Retina (tissue), 1 donor: ENCODE data around the gene MRPL40.

Experiments
- DNase-seq: peaks from one replicate; pipeline ENCODE4 v3.0.0-alpha.2; 2016

MRPL40 gene

DNA sequence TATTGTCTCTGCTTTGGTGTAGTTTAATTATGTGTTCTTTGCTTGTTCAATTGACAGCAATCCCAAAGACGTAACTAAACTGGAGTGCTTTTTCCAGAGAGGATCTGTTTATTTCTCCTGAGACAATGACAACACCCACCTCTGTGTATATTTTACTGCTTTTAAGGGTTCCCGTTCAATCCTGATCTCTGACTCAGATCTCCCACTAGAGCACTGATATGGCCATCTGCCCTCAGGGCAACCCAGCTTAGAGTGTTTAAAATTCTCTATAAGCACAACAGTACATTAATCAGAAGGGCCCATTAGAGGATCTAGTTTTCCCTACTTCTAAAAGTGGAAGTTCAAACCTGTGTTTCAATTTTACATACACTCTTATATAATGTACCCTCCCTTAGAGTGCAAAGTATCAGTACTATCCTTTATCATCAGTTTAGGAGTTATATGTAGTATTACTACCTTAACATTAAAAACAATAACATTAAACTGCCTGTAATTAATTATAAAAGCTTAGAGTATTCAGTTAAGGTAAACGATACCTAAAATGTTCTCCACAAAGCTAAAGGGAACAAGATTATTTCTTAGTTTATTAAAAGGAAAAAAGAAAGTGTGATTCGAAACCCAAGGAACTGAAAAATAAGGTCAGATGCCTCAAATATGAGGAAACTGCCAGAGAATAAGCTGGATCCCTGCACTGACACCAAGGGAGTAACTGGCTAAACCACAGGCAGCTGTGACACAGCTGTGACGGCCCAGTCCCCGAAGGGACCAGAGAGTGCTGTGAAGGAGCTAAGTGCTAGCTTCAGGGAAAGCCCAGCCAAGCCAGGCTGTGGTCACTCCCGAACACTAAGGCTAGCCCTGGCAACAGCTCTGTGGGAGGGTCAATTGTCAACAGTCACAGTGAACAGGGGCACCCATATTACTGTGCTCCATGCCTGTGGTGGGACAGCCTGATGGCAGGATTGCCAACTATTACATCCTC, 31.4 kb downstream of the MRPL40 start:
- peak; percentile 20 for DNase-seq

DNA sequence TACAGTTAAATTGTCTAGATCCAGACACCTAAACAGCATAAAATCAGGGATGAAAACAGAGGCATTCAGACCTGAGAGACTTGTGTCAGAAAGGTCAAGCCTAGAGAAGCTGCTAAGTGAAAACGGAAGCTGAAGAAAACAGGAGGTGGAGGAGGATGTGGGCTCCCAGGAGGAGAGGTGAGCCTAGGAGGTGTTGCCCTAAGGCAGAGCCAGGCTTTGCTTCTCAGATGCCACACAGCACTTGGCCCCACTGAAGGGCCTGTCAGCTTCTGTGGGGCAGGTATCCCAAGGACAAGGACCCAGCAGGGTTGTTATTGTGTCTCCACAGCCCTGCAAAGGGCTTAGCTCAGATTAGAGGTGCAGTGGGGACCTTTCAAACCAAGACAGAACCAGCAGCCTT, 32.2 kb downstream of the MRPL40 start:
- DNase-seq: no peak

DNA sequence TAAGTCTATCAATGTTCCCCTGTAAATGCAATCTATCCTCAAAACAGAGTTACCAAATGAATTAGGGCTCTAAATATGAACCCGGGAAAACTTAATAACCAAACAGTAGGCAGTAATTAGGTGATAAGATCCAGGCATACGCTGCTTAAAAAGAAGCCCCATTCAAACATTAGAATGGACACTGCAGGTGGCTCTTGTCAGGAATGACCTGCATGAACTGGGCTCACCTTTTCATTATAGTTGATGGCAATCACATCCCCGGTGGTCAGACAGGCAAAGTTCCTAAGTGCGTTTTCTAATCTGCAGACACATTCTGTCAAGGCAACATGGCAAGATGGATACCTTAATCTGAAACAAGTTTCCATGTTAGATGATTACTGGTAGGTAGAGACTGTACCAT, 32.6 kb downstream of the MRPL40 start:
- DNase-seq: no peak

DNA sequence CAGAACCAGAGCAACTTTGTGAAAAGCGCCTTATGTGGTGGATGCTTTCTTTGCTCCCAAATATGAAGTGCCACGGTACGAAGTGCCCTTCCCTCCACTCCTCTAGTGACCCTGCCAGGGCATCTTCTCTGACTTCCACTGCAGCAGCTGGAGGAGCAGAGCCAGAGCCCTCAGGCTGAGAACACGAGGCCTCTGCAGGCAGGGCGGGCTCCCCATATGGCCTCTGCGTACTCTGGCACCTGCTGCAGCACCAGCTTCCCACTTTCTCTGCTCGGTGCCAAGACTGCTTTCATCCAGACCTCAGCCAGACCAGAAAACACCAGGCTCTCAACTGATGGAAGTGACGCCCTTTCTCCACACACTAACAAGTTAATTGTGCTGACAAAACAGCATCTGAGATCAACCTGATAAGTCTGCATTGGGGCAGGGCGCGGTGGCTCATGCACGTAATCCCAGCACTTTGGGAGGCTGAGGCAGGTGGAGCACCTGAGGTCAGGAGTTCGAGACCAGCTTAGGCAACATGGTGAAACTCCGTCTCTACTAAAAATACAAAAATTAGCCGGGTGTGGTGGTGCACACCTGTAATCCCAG, 33.9 kb downstream of the MRPL40 start:
- no peak for DNase-seq

DNA sequence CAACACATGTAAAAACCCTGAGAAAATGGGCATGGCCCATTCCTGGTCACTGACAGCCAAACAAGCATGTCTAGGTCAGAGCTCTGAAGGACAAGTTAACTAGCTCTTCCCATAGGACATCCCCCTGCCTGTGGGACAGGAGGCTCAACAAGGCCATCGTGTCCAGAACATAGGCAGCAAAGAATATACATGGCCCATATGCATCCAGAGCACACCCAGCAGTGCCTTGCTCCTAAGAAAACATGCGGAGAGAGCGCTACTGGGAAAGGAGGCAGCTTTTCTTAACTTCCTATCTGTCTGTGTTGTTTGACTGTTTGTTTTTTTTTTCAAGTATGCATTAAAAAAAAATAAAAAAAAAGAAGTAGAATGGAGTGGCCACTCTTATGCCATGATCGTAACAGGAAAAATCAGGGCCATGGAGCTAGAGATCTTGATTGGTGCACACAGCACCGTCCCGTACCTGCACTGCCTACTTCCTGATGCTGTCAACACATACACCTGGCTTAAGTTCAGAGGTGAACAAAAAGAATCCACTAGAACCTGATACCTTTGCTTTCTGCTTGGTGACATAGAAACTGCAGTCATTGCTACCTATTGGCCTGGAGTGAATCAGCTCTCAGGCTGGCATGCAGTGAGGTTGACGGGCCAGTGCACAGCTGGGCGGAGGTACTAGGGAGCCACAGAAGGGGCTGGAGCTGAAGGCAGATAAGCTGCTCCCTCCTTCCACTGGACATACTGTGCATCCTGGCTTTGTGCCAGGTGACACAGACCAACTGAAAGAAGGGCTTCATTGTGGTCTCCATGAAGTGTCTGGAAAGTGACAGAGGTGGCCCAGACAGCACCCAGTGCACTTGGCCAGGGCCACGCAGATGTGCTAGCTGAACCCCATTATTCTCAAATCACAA, 34.8 kb downstream of the MRPL40 start:
- DNase-seq: no peak

DNA sequence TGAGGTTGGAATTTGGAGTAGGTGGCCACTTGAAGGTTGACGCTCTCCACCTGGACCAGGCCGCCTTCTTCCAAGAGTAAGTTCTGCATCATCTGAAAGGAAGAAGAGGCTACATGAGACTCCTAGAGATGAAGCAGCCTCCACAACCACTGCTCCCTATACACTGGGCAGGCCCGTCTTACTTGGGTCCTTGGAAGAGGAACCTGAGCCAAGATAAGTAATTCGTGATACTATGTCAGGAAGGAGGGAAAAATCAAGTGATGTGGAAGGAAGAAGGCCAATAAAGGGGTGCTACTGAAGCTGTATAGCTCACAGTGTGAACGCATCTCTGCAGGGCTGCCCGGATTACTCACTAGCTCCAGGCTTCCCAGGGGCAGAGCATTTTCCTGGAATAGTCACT, 35.6 kb downstream of the MRPL40 start:
- DNase-seq: no peak

DNA sequence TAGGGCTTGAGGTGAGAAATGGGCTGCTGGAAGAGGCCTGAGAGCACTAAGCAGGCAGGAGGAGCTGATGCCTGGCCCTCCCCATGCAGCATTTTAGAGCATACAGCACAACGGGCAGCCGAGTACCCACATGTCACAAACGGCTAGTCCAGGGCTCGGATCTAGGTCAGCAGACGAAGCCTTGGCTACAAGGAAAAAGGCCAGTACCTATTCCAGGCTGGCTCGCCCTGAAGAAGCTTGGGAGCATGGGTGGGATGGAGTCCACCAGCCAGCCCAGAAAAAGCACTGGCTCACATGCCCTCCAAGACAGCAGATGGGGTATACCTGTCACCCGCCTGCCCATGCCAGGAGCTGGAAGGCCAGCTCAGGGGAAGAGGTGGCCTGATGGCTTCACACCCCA, 37.1 kb downstream of the MRPL40 start:
- DNase-seq: no peak

DNA sequence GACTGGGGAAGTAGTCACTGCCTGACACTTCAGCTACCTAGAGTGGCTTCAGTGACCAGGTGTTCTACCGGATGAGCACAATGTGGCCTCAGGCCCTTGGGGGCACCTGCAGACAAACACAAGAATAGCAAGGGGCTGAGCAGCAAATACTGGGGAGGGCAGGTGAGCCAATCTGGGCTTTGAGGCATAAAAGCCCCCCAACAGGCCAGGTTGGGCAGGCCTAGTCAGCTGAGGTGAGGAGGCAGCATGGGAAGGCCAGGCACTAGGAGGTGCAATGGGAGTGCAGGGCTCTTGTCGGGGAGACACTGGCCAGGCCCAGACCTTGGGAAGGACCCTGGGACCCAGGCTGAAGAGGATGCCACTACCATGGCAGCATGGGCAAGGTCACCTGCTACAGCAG, 37.7 kb downstream of the MRPL40 start:
- no peak for DNase-seq

DNA sequence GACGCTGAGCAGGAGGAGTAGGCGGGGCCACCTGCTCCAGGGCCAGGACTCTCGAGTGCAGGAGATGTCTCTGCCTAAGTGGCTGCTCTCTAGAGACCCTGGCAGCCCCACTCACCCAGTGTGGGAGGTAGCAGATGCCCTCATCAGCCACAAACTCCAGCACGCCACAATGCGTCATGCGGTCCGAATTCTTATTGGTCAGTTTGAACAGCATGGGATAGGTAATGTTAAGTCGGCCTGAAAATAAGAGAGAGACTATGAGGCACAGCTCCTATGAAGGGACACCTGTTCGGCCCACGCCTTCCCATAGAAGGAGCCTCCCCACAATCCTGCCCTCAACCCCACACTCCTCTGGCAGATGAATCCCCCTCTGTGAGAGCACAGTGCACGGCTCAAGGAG, 39.2 kb downstream of the MRPL40 start:
- no peak for DNase-seq

DNA sequence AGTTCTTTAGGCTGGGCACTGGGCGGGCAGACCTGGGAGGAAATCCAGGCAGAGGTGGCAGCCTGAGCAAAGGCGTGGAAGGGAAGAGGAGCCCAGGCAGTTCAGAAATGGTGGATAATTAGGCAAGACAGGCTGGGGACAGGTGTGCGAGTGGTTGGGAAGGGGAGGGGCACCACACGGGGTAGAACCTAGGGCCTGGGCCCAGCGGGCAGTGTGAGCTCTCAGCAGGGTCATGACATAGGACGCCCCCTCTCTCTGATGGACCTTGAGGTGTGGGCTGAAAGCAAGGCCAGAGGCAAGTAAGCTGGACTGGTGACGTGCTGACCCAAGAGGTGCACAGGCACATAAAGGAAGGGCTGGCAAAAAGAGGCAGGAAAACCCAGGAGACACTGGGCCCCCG, 39.9 kb downstream of the MRPL40 start:
- DNase-seq: no peak

DNA sequence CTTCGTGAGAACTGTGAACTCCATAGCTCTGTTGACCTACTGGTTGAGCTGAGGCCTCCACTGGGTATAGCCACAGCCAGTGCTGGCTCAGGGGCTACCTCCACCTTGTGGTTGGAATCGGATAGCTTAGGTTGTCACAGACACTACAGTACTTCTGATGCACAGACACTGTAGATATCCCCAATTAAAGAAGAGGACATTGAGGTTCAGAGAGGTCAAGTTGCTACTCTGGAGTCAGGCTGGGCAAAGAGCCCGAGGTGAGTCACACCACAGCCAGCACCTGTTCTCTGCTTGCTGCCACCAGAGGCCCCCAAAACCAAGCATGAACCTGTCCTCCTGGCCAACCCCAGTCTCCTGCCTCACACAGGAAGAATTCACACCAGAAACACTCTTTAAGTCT, 41.2 kb downstream of the MRPL40 start:
- DNase-seq: no peak

DNA sequence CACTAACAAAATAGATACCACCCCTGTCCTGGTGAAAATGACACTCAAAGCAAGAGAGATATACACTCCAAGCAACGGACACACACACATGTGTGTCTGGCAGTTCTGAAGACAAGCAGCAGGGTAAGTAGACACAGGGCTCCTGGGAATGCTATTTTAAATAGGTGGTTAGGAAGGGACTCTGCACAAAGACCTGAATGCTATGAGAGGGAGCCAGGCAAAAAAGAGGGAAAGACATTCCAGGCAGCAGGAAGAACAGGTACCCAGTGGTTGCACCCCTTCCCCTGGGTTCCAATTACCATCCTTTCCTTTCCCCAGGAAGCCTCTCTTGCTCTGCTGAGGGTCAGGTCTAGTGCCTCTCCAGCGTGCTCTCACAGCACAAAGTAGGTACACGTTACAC, 43.7 kb downstream of the MRPL40 start:
- DNase-seq: no peak

DNA sequence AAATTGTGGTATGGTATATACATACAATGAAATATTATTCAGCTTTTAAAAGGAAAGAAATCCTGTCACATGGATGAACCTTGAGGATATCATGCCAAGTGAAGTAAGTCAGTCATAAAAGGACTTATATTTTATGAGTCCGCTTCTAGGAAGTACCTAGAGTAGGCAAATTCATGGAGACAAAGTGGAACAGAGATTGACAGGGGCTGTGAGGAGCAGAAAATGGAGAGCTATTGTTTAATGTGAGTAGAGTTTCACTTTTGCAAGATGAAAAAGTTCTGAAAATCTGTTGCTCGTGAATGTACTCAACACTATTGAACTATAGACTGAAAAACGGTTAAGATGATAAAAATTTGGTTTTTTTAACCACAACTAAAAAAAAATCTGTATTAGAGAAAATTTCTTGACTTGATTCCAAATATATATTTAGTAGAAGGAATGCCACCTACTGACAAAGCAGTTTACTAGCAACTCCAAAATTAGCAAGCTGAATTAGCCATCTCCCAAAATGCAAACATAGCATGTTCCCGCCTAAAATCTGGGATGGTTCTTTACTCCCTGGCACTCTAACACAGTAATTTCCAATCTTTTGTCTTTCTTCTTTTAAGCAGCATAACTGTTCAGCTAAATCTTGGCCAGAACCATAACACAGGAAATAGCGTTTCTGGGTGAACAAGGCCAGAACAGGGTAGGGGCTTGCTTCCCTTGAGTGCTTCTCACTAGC, 45.1 kb downstream of the MRPL40 start:
- DNase-seq: no peak

DNA sequence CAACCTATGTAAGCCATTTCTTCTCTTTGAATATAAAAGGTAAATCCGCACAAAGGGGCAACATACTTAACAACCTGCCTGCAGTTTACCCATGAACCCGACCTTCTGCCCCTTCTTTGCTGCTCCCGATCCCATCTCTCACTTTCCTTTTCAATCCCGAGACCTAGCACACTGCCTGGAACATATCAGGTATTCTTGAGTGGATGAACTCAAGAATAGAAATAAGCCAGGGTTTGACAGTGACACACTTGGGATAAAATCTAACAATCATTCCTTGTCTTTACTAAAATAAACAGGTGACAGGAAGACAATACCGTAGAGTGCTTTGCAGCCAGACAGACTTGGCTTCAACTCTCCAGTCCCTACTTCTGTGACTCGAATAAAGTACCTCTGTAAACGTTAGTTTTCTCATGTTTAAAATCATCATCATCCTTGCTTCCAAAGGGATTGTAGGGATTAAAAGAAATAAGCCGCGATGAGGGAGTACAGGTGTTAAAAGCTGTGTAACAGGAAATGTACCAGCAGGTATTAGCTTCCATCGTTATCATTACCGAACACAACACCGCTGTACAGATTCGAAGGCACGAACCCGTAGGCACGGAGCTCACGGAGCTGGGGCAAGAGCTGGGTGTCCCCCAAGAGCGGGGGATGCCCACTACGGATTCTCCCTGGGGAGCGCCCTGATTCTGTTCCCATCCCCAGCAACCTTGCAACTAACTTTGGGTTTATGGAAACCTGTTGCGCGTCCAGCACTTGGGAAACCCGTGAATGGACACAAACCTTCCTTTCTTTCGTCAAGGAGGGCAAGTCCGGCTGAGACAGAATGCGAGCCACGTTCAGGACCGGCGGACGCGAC, 45.9 kb downstream of the MRPL40 start:
- DNase-seq: no peak

DNA sequence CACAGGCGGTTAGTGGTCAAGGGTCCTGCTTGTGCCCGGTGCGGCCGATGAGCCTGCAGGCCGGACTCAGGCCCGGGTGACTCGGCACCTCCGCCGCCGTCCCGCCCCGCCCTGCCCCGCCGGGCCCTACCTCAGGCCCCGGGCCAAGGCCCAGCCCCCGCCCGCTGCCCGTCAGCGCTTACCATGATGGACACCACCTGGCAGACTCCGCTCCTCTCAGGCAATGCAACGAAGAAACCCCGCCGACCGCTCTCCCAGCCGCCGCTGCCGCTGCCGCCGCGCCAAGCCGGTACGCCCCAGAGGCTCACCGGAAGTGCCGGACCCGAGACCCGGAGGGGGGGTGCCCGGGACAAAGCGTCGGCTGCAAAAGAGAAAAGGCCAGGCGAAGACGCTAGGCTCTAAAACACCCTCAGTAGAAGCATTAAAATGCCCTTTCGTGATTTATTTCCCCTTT, 46.6 kb downstream of the MRPL40 start, which contains the start of gene UFD1:
TSS of gene UFD1 (minus strand) at position 293 of the 454 bp plus-strand sequence. CDS start at position 185, 108 bp downstream.
- no peak for DNase-seq

DNA sequence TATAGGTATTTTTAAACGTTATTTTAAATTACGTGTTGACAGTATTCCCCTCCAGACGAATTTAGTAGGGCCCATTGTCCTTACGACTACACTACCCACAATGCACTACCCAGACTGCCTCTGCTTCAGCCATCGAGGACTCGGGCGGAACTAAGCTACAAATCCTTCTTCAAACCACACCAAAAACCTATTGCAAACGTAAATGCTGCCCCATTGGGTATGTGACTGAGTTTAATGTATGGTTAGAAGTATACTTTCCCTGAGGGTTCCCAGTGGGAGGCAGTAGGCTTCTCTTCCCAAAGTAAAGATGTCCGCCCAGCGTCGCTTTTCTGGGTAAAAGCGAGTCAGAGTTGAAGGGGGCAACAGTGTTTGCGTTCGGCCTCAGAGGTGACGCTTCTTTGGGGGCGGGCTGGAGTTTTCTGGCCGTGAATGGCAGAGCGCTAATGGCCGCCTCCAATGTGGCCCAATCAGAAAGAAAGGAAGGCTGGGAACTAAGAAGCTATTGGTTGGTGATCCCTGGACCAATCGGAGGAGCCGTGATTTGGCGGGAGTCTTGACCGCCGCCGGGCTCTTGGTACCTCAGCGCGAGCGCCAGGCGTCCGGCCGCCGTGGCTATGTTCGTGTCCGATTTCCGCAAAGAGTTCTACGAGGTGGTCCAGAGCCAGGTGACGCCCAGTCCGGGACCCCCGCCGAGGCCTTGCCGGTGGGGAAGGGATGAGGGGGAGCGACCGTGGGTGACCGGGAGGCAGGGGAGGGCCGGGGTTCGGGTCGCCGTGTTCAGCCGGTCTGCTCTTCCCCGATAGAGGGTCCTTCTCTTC, 47.2 kb downstream of the MRPL40 start, which contains the start of gene CDC45:
TSS of gene CDC45 (plus strand) at position 566 of the 818 bp plus-strand sequence. CDS start at position 615, 49 bp downstream.
- DNase-seq: peak; percentile 100

DNA sequence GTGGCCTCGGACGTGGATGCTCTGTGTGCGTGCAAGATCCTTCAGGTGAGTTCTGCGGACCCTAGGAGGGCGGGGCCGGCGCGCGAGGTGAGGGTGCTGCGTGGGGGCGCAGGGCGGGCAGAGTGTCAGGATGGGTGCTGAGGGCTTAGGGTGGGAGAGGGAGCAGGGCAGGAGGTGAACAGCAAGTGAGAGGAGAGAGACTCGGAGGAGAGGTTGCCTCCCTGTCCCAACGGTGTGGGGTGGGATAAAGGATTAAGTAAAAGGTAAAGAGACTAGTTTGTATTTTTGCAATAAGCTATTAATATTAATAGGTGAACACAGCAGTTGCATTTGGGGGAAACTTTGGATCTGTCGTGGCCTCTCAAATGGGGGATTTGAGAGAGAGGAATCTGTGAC, 47.8 kb downstream of the MRPL40 start:
- no peak for DNase-seq

DNA sequence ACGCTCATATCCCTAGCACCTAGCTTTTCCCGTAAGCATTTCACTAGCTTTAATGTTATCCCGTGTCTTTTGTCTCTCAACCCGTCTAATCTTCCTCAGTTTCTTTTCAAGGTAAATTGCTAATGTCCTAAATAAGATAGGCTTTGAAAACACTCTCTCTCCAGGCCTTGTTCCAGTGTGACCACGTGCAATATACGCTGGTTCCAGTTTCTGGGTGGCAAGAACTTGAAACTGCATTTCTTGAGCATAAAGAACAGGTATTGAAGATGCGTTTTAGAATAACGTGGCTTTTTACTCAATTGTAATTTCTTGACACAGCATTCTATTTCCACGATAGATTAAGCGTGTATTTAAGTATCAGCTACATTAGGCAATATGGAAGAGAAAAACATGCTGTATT, 48.4 kb downstream of the MRPL40 start:
- no peak for DNase-seq

DNA sequence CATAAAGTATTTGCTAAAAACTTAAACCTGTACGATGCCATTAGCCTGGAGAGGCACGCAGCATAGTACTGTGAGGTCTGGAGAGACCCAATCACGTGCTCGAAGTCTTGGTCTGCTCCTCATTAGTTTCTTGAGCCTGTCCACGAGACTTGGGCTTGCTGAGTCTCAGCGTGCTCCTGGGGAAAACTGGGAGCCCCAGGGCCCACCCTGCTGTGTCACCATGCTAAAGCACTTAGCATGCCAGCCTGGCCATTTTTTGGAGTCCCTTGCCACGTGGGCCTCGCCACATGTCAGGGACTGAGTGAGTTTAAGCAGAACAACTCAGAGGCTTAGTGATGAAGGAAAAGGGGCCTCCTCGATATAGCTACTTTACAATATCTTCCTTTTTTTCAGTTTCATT, 50.0 kb downstream of the MRPL40 start:
- DNase-seq: no peak

DNA sequence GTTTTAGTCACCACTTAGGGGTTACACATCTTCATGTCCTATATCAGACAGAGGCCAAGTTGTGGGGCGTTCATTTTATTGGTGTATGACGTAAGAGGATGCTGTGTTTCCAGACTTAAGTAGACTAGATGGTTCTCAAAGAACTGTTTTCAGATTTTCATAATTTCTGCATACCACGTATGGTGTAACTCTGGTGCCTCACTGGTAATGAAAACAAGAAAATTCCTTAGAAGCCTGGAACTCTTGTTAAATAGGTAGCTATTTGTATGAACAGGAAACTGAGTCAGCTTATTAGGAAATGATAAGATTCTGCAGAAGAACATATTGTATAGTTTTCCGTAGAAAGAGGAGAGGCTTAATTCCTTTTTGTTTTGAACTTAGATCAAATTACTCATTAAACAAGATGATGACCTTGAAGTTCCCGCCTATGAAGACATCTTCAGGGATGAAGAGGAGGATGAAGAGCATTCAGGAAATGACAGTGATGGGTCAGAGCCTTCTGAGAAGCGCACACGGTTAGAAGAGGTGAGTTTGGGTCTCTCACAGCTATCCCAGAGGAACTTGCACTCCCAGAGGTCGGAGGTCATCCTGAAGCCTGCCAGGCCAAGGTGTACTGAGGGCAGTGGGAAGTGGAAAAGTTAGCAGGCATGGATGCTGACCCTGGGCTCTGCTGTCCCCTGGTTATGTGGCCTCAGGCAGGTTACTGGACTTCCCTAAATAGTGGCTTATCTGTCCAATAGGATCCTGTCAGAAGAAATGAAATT, 51.3 kb downstream of the MRPL40 start:
- no peak for DNase-seq
